HG03575 (cell line): Measurements from ENCODE around the gene SLC6A8.
"Not testable (repeated sequence)": the region's sequence is repeated elsewhere in the genome, so short reads cannot be mapped to it uniquely, and the experiment has no call there.

Experiments used
- ATAC-seq: cut with Tn5 transposase; IDR thresholded peaks from one replicate; pipeline ENCODE4 v1.9.1; 2021; ENCODE audit not compliant: unreplicated experiment, insufficient number of reproducible peaks, low FRiP score; ENCODE audit errors: extremely low read depth

Gene SLC6A8

DNA sequence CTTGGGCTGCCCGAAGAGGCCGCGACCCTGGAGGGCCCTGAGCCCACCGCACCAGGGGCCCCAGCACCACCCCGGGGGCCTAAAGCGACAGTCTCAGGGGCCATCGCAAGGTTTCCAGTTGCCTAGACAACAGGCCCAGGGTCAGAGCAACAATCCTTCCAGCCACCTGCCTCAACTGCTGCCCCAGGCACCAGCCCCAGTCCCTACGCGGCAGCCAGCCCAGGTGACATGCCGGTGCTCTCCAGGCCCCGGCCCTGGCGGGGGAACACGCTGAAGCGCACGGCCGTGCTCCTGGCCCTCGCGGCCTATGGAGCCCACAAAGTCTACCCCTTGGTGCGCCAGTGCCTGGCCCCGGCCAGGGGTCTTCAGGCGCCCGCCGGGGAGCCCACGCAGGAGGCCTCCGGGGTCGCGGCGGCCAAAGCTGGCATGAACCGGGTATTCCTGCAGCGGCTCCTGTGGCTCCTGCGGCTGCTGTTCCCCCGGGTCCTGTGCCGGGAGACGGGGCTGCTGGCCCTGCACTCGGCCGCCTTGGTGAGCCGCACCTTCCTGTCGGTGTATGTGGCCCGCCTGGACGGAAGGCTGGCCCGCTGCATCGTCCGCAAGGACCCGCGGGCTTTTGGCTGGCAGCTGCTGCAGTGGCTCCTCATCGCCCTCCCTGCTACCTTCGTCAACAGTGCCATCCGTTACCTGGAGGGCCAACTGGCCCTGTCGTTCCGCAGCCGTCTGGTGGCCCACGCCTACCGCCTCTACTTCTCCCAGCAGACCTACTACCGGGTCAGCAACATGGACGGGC is 37.5 kb downstream of the SLC6A8 start:
- ATAC-seq: no peak

GRCh38 chrX:153725832-153726285 is 38.1 kb downstream of the SLC6A8 start:
- no peak for ATAC-seq

- no peak for ATAC-seq
Measured at GRCh38 chrX:153726286-153727122, 38.8 kb downstream of the SLC6A8 start.

DNA sequence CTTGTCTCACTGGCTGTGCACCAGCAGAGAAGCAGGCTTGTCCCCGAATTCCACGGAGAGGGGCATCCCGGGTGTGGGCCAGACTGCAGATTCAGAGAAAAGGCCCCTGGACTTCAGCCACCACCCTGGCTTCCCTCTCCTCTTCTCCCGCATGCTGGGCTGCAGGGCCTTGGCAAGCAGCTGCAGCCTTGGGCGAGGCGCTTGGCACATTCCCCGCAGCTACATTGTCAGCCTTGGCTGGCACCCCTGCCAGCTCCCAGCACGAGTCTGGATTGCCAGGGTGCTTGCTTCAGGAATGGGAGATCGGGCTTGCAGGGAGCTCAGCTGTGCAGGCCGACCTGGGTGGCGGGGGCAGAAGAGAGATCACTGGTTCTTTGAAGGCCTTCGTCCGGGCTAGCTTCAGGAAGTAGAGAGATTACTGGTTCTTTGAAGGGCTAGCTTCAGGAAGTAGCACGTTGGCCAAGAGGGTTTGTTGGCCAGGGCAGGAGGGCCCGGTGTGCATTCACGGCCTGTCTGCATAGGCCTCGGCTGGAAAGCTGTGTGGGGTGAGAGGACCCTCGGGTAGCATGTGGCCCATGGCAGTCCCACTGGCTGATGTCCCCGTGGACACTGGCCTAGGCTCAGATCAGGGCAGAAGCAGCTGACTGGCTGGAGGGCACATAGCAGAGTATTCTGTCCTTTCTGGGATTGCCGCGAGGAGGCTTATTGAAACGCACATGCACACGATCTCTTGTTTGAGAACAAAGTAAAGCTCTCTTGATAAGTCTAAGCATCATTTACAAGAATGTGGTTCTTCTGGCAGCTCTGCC is 39.6 kb downstream of the SLC6A8 start:
- ATAC-seq: no peak

GRCh38 chrX:153728095-153728494 is 40.4 kb downstream of the SLC6A8 start:
- ATAC-seq: no peak

- no peak for ATAC-seq
Measured at GRCh38 chrX:153728951-153729631, 41.4 kb downstream of the SLC6A8 start.

- not testable (repeated sequence) for ATAC-seq
Measured at GRCh38 chrX:153730115-153730514, 42.4 kb downstream of the SLC6A8 start.

DNA sequence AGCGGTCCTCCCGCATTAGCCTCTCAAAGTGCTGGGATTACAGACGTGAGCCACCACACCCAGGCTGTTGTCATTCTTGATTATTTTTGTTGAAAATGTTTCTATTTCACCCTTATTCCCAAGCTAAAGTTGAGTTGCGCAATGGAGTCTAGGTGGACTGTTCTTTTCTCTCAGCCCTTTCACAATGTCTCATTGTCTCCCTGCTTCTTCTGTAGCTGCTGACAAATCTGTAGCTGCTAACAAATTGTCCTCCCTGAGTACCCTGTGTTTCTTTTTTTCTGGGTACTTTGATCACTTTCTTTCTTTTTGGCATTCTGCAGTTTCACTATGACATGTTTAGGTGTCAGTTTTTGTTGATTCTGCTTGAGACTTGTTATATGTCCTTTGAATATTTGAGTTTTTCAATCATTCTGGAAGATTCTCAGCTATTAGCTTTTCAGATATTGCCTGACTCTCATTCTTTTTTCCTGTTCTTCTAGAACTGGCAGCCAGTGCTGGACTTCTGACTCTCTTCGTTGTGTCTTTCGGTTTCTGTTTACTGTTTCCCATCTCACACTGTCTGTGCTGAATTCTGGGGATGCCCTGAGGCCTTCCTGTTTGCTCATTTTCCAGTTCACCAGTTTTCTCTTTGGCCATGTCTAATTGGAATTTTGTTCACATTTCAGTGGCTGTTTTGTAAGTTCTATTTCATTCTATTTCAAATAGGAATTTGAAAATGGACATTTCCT is 43.6 kb downstream of the SLC6A8 start:
- ATAC-seq: no peak

- ATAC-seq: no peak
Measured at GRCh38 chrX:153731845-153732215, 44.1 kb downstream of the SLC6A8 start.

DNA sequence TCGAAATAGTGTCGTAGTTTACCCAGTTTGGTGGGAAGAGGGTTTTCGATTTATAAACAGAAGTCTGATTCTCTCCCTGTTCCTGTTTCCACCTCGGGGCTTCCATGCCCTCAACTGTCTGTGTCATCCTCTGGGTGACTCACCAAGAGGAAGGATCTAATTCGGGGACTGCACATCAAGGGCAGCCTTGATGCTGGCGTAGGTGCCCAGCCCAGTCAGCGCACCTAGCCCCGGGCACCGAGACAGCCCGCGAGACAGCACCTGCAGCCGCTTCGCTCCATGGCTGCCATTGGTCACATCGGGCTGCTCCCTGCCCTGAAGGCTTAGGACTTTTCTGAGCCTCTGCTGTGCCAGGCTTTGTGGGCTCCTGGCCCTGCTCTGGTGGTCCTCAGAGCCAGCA is 44.7 kb downstream of the SLC6A8 start:
- no peak for ATAC-seq

DNA sequence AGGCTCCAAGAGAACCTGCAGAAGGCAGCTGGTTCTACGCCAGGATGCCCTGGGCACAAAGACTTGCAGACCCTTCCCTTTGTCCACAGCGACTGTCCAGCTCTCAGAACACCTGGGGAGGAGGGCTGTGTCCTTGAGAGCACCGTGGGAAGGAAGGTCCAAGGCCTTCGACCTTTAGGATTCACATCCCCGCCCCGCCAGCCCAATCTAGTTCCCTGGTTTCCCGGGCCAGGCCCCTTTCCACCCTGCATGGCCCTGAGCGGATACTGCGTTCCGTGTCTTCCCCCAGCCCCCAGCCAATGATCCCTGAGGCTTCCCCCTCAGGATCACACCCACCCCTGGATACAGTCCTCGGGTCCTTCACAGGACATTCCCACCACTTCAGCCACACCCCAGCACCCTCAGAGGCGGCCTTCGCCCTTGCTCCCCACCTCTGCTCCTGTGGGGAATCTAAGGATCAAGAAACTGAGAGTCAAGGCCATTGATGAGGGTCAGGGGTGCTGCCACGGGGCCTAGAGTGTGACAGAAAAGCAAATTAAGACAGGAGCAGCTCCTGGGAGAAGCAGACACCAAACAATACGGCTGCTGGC is 46.0 kb downstream of the SLC6A8 start:
- no peak for ATAC-seq

GRCh38 chrX:153734871-153735270 is 47.1 kb downstream of the SLC6A8 start:
- no peak for ATAC-seq

DNA sequence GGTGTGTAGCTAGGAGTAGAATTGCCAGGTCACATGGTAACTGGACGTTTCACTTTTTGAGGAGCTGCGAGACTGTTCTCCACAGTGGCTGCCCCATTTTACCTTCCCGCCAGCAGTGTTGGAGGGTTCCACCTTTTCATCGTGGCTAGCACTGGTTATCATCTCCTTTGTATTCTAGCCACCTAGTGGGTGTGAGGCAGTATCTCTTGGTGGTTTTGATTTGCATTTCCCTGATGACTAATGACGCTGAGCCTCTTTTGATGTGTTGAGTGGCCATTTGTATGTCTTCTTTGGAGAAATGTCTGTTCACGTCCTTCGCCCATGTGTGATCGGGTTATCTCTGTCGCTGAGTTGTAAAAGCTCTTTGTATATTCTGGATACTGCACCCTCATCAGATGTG is 47.5 kb downstream of the SLC6A8 start:
- no peak for ATAC-seq

GRCh38 chrX:153736071-153736820 is 48.5 kb downstream of the SLC6A8 start:
- no peak for ATAC-seq

DNA sequence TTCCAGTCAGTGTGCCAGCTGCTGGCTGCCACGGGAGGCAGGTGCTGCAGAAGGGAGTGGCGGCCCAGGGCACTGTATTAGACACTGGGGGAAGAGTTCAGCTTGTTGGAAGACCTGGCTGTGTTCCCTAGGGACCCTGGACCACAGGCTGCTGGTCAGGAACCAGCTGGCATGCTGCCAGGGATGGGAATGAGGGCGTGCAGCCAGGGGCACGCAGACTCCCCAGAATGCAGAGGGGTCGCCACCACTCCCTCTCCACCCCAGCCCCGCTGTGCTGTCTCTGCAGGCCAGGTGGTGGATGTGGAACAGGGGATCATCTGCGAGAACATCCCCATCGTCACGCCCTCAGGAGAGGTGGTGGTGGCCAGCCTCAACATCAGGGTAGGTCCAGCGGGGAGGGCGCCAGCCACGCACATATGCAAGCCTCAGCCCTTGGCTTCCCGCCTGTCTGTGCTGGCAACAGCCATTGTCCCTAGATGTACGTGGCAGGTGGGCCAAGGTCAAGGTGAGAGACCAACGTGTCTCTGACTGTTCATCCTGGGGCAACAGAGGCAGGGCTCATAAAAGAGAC is 49.2 kb downstream of the SLC6A8 start:
- ATAC-seq: no peak

DNA sequence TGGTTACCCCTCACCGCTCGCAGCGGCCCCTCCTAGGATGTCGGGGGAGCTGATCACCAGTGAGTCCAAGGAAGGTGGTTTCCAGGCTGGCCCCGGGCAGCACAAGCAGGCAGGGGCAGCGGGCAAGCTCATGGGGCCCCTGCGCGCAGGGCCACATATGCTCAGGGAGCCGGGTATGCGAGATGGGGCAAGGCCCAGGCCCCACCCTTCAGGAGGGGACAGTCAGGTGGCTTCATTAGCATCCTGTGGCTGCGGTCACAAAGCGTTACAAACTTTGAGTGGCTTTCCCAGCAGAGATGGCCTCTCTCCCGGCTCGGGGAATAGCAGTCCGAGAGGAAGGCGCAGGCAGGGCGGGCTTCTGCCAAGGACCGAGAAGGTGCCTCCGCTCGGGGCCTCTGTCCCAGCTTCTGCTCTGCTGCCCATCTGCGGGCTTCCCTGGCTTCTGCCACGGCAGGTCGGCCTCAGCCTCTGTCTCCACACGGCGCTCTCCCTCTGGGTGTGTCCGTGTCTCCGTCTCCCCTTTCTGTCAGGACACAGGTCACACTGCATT is 50.4 kb downstream of the SLC6A8 start:
- no peak for ATAC-seq
